Measurements from ENCODE around the gene DCBLD1.

DCBLD1 gene

DNA sequence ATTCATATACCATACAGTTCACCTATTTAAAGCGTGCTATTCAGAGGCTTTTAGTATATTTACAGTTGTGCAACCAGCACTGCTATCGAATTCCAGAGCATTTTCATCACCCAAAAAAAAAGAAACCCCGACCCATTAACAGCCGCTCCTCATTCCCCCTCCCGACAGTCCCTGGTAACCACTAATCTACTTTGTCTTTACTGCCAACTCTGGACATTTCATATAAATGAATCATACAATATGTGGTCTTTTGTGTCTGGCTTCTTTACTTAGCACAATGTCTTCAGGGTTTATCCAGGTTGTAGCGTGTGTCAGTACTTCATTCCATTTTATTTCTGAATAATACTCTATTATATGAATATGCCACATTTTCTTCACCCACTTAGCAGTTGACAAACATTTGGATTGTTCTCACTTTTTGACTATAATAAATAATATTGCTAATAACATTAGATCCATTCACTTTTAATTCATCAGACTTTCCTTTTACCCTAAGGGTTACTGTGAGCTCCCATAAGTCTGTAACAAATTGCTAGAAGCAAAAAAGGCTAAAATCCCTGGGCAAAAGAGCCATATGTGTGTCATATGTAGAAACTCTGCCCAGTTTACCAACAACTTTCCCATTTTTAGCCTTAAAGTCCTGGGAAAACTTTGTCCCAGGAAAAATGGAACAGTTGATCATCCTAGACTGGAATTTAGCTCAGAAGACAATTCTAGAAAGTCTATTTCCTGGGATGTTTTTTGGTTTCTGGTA is 33.6 kb upstream of the DCBLD1 start:
- POLR2A ChIA-PET = interaction anchor here (0.9 to 1.0 kb wide), 2 partner anchors 8 to 153 kb away, joined by 5 read pairs; partner anchors contain the start of gene GOPC
- H3K9me3 ChIP-seq (ENCODE audit: control insufficient read depth, insufficient read depth, low read depth, low read length) = no peaks in the 10 kb centered on the region
- no peaks in the 10 kb centered on the region; the same call in 1 of the 2 replicates for H3K4me1 ChIP-seq (ENCODE audit: control insufficient read depth, insufficient read depth, low read length)
- TF ChIP-seq, protein P1, sequence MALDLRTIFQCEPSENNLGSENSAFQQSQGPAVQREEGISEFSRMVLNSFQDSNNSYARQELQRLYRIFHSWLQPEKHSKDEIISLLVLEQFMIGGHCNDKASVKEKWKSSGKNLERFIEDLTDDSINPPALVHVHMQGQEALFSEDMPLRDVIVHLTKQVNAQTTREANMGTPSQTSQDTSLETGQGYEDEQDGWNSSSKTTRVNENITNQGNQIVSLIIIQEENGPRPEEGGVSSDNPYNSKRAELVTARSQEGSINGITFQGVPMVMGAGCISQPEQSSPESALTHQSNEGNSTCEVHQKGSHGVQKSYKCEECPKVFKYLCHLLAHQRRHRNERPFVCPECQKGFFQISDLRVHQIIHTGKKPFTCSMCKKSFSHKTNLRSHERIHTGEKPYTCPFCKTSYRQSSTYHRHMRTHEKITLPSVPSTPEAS (tag by site-specific recombination; IDR thresholded peaks at IDR 0.05) = no peak
- TF ChIP-seq ZBTB20 (tag by site-specific recombination; IDR thresholded peaks at IDR 0.05) = no peak
- no peak for TF ChIP-seq HOXC10 (CRISPR knock-in tag; IDR thresholded peaks at IDR 0.05)
- peak; percentile 90; the same call in 1 of the 2 replicates for TF ChIP-seq ZNF610 (tag by site-specific recombination; IDR thresholded peaks at IDR 0.05; ENCODE audit: borderline replicate concordance)
- no peak for TF ChIP-seq ZNF341 (tag by site-specific recombination; IDR thresholded peaks at IDR 0.05; ENCODE audit: low read depth)
- TF ChIP-seq SP3 (tag by site-specific recombination; IDR thresholded peaks at IDR 0.05) = no peak
- TF ChIP-seq, protein P2, sequence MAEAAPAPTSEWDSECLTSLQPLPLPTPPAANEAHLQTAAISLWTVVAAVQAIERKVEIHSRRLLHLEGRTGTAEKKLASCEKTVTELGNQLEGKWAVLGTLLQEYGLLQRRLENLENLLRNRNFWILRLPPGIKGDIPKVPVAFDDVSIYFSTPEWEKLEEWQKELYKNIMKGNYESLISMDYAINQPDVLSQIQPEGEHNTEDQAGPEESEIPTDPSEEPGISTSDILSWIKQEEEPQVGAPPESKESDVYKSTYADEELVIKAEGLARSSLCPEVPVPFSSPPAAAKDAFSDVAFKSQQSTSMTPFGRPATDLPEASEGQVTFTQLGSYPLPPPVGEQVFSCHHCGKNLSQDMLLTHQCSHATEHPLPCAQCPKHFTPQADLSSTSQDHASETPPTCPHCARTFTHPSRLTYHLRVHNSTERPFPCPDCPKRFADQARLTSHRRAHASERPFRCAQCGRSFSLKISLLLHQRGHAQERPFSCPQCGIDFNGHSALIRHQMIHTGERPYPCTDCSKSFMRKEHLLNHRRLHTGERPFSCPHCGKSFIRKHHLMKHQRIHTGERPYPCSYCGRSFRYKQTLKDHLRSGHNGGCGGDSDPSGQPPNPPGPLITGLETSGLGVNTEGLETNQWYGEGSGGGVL (tag by site-specific recombination; IDR thresholded peaks at IDR 0.05) = peak; percentile 33; the same call in 1 of the 2 replicates
- TF ChIP-seq ZNF366 (tag by site-specific recombination; conservative IDR thresholded peaks at IDR 0.05) = 0 out of 2 replicates have a peak, but pooled peaks have one; percentile 11
- no peak for TF ChIP-seq YY1 (tag by site-specific recombination; IDR thresholded peaks at IDR 0.05)
- TF ChIP-seq, protein P3, sequence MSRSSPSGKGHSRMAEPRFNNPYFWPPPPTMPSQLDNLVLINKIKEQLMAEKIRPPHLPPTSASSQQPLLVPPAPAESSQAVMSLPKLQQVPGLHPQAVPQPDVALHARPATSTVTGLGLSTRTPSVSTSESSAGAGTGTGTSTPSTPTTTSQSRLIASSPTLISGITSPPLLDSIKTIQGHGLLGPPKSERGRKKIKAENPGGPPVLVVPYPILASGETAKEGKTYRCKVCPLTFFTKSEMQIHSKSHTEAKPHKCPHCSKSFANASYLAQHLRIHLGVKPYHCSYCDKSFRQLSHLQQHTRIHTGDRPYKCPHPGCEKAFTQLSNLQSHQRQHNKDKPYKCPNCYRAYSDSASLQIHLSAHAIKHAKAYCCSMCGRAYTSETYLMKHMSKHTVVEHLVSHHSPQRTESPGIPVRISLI (tag by site-specific recombination; IDR thresholded peaks at IDR 0.05) = 0 out of 2 replicates have a peak, but pooled peaks have one; percentile 16
- no peak for TF ChIP-seq ZNF175 (tag by site-specific recombination; IDR thresholded peaks at IDR 0.05)
- TF ChIP-seq, protein P4, sequence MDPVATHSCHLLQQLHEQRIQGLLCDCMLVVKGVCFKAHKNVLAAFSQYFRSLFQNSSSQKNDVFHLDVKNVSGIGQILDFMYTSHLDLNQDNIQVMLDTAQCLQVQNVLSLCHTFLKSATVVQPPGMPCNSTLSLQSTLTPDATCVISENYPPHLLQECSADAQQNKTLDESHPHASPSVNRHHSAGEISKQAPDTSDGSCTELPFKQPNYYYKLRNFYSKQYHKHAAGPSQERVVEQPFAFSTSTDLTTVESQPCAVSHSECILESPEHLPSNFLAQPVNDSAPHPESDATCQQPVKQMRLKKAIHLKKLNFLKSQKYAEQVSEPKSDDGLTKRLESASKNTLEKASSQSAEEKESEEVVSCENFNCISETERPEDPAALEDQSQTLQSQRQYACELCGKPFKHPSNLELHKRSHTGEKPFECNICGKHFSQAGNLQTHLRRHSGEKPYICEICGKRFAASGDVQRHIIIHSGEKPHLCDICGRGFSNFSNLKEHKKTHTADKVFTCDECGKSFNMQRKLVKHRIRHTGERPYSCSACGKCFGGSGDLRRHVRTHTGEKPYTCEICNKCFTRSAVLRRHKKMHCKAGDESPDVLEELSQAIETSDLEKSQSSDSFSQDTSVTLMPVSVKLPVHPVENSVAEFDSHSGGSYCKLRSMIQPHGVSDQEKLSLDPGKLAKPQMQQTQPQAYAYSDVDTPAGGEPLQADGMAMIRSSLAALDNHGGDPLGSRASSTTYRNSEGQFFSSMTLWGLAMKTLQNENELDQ (tag by site-specific recombination; IDR thresholded peaks at IDR 0.05; ENCODE audit: low read depth) = no peak
- no peak for TF ChIP-seq ZNF19 (tag by site-specific recombination; IDR thresholded peaks at IDR 0.05; ENCODE audit: low read depth)
- no peak for TF ChIP-seq ZNF561 (tag by site-specific recombination; IDR thresholded peaks at IDR 0.05; ENCODE audit: borderline replicate concordance)
- TF ChIP-seq PRDM1 (tag by site-specific recombination; IDR thresholded peaks at IDR 0.05) = no peak
- TF ChIP-seq KLF9 (tag by site-specific recombination; IDR thresholded peaks at IDR 0.05; ENCODE audit: low read depth) = no peak
- no peak for TF ChIP-seq KLF10 (tag by site-specific recombination; IDR thresholded peaks at IDR 0.05)
- TF ChIP-seq, protein P5, sequence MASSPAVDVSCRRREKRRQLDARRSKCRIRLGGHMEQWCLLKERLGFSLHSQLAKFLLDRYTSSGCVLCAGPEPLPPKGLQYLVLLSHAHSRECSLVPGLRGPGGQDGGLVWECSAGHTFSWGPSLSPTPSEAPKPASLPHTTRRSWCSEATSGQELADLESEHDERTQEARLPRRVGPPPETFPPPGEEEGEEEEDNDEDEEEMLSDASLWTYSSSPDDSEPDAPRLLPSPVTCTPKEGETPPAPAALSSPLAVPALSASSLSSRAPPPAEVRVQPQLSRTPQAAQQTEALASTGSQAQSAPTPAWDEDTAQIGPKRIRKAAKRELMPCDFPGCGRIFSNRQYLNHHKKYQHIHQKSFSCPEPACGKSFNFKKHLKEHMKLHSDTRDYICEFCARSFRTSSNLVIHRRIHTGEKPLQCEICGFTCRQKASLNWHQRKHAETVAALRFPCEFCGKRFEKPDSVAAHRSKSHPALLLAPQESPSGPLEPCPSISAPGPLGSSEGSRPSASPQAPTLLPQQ (tag by site-specific recombination; IDR thresholded peaks at IDR 0.05) = 0 out of 2 replicates have a peak, but pooled peaks have one; percentile 10
- no peaks in the 10 kb centered on the region for H3K36me3 ChIP-seq (ENCODE audit: control insufficient read depth in 2 of 2, insufficient read depth in 1 of 2, low read length in 2 of 2)
- CTCF ChIA-PET = interaction anchor here (0.5 to 6.1 kb wide), 37 partner anchors 8 to 381 kb away, joined by 3 to 118 read pairs (median 5); partner anchors contain the start of genes GOPC and ROS1
- H3K27ac ChIP-seq (ENCODE audit: extremely low read depth, low read depth, low read length) = no peak overlapping the region
- H3K4me3 ChIP-seq (ENCODE audit: low read depth, low read length) = no peak overlapping the region; the same call in 1 of the 2 replicates
